Measurements from ENCODE around the gene SLC45A2. TPM values are rescaled to one million over a fixed set of nuclear protein-coding genes. Genes with fewer than 3 reads are reported as not detected.

Gene SLC45A2
- total and polyA plus RNA-seq, 2 of the 8 experiments (the other 6 are each of a cell fraction or from before 2014, with no cell fraction given), result 0.09 TPM; not detected in 1

DNA sequence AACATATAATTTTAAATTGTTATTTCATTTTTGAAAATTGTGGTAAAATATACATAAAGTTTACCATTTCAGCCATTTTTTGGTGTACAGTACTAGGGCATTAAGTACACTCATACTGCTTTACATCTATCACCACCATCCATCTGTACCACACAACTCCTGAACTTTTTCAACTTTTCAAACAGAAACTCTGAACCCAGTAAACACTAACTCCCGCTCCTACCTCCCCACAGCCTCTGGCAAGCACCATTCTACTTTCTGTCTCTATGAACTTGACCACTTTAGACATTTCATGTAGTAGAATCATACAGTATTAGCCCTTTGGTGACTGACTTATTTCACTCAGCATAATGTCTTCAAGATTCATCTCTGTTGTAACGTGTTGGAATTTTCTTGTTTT, 8.4 kb upstream of the SLC45A2 start:
- CTCF ChIA-PET (ENCODE audit: partially characterized antibody), result no interaction called here
- DNase-seq (ENCODE audit: low read depth in 1 of 2, low spot score in 2 of 2) (no peak), FAIRE-seq (no peak)
- Histone ChIP-seq H3K27me3 (replicated peaks in 1 of 4; ENCODE audit: control insufficient read depth in 3 of 4, extremely low read depth in 1 of 4, insufficient read depth in 3 of 4, low read length in 3 of 4) (no peaks in the 10 kb centered on the region), H4K91ac (replicated peaks; ENCODE audit: insufficient read length, low read length) (no peak overlapping the region), H3K4me1 (replicated peaks in 1 of 4; ENCODE audit: control insufficient read depth in 3 of 4, insufficient read depth in 4 of 4, low read length in 3 of 4) (no peaks in the 10 kb centered on the region), H3K4me2 (ENCODE audit: insufficient read depth in 1 of 2, low read depth in 2 of 2, low read length in 2 of 2) (no peak overlapping the region), H3K14ac (ENCODE audit: insufficient read length) (no peak overlapping the region), H2BK120ac (replicated peaks; ENCODE audit: low read depth, low read length) (no peak overlapping the region), H3K27ac (ENCODE audit: low read depth, low read length) (no peak overlapping the region), H3K23me2 (ENCODE audit: low read depth, low read length) (peaks cover 2% of the 10 kb centered on the region; the same call in 1 of the 2 replicates), H3K79me1 (ENCODE audit: low read depth, low read length) (no peaks in the 10 kb centered on the region), H3K36me3 (ENCODE audit: control insufficient read depth in 2 of 4, insufficient read depth in 4 of 4, low read length in 3 of 4) (peaks cover 0 to 8% (median 2%) of the 10 kb centered on the region in 4 experiments; a peak in 3 of 8 replicates), H3K4ac (replicated peaks; ENCODE audit: insufficient read length, low read depth, low read length) (no peak overlapping the region), H2AK5ac (ENCODE audit: low read depth, low read length) (no peak overlapping the region), H3K9me3 (ENCODE audit: insufficient read depth in 2 of 2, low read depth in 1 of 2, low read length in 1 of 2) (no peaks in the 10 kb centered on the region), H2BK20ac (ENCODE audit: low read length) (no peak overlapping the region), H3K18ac (ENCODE audit: extremely low read depth, low read length) (no peak overlapping the region), H2AFZ (ENCODE audit: low read length) (no peak overlapping the region), H3K23ac (ENCODE audit: insufficient read length) (no peak overlapping the region), H4K8ac (ENCODE audit: extremely low read depth, insufficient read depth, low read length) (no peak overlapping the region), H4K20me1 (replicated peaks in 1 of 2; ENCODE audit: control insufficient read depth in 1 of 2, insufficient read depth in 2 of 2, low read length in 2 of 2) (no peaks in the 10 kb centered on the region), H3K56ac (replicated peaks; ENCODE audit: insufficient read length, low read depth, low read length) (peak overlapping the region; percentile 32), H3K9ac (replicated peaks in 1 of 4; ENCODE audit: extremely low read depth in 1 of 4, low read depth in 3 of 4, low read length in 3 of 4) (no peak overlapping the region), H2BK12ac (ENCODE audit: low read depth, low read length) (no peak overlapping the region), H3K79me2 (ENCODE audit: control insufficient read depth in 1 of 2, insufficient read depth in 2 of 2, low read length in 2 of 2) (no peaks in the 10 kb centered on the region), H2BK5ac (ENCODE audit: low read depth, low read length) (no peak overlapping the region), H4K5ac (ENCODE audit: insufficient read length, low read depth, low read length) (no peak overlapping the region), H3K4me3 (ENCODE audit: extremely low read depth in 1 of 4, insufficient read depth in 2 of 4, low read depth in 3 of 4, low read length in 4 of 4) (no peak overlapping the region), H2BK15ac (ENCODE audit: low read length) (no peak overlapping the region)
- POLR2A ChIA-PET (ENCODE audit: partially characterized antibody), result interaction anchor here (2.1 kb wide), 1 partner anchor 11 kb away, joined by 5 read pairs; no protein-coding TSS in a partner anchor
- 85% methylated on average over 2 of the region's 2 CpGs; no CpG with 5 or more reads in 1 of the 2 experiments for WGBS, 2 experiments (ENCODE audit: extremely low coverage in 1 of 2, insufficient coverage in 1 of 2, insufficient read length in 1 of 2, insufficient replicate concordance in 2 of 2, low coverage in 1 of 2, low lambda C conversion rate in 2 of 2, missing lambda C conversion rate in 1 of 2)
- TF ChIP-seq CBX5 (IDR thresholded peaks at IDR 0.05; ENCODE audit: low read depth, low read length) (no peak), RFX5 (IDR thresholded peaks at IDR 0.05; ENCODE audit: borderline replicate concordance, low read depth, low read length) (no peak), USF2 (IDR thresholded peaks at IDR 0.05; ENCODE audit: low read length) (no peak), MAFK (IDR thresholded peaks at IDR 0.05; ENCODE audit: low read depth, low read length) (no peak), FOSL1 (IDR thresholded peaks at IDR 0.05; ENCODE audit: insufficient read depth, low read depth, low read length) (no peak), KDM5A (IDR thresholded peaks at IDR 0.05; ENCODE audit: low read length) (no peak), SAP30 (IDR thresholded peaks at IDR 0.05; ENCODE audit: insufficient read depth, insufficient replicate concordance, low read length) (no peak), GTF2F1 (IDR thresholded peaks at IDR 0.05; ENCODE audit: borderline replicate concordance, low read depth, low read length) (no peak), SRF (IDR thresholded peaks at IDR 0.05; ENCODE audit: low read depth, low read length) (no peak), JUND (IDR thresholded peaks at IDR 0.05; ENCODE audit: low read length) (no peak), CTBP2 (IDR thresholded peaks at IDR 0.05; ENCODE audit: borderline replicate concordance, insufficient read depth, insufficient read length, low read length) (no peak)
- TF ChIP-seq, protein P1, sequence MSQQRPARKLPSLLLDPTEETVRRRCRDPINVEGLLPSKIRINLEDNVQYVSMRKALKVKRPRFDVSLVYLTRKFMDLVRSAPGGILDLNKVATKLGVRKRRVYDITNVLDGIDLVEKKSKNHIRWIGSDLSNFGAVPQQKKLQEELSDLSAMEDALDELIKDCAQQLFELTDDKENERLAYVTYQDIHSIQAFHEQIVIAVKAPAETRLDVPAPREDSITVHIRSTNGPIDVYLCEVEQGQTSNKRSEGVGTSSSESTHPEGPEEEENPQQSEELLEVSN (IDR thresholded peaks at IDR 0.05), result no peak
